Ovary (tissue), 3 donors: ENCODE results near the gene ARHGEF40.

Experiments used
- EP300 ChIP-seq: sonication (generic); formaldehyde crosslinking; IDR thresholded peaks from one replicate; pipeline ENCODE4 v1.6.1; 2017; ENCODE audit warnings: antibody characterized with exemption
- POLR2A ChIP-seq: fragments of 450-650 bp; IDR thresholded peaks from one replicate; pipeline ENCODE4 v1.6.1; 2017; ENCODE audit warnings: antibody characterized with exemption, mild to moderate bottlenecking, moderate library complexity
- TF ChIP-seq, protein P1 (sequence below), 3 donors: fragments of 450-650 bp in 2 of 3; fragments of 200-600 bp in 1 of 3; IDR thresholded peaks; one replicate each; pipeline versions ENCODE4 v1.5.1 to v1.8.0; 2016 to 2022; ENCODE audit warnings: antibody characterized with exemption in 3 of 3, mild to moderate bottlenecking in 1 of 3
- donor health status: DM: no; HTN: no; CAD: no.

- TF ChIP-seq, protein P1, sequence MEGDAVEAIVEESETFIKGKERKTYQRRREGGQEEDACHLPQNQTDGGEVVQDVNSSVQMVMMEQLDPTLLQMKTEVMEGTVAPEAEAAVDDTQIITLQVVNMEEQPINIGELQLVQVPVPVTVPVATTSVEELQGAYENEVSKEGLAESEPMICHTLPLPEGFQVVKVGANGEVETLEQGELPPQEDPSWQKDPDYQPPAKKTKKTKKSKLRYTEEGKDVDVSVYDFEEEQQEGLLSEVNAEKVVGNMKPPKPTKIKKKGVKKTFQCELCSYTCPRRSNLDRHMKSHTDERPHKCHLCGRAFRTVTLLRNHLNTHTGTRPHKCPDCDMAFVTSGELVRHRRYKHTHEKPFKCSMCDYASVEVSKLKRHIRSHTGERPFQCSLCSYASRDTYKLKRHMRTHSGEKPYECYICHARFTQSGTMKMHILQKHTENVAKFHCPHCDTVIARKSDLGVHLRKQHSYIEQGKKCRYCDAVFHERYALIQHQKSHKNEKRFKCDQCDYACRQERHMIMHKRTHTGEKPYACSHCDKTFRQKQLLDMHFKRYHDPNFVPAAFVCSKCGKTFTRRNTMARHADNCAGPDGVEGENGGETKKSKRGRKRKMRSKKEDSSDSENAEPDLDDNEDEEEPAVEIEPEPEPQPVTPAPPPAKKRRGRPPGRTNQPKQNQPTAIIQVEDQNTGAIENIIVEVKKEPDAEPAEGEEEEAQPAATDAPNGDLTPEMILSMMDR (IDR thresholded peaks at IDR 0.05): no peak
- TF ChIP-seq EP300: no peak
- TF ChIP-seq POLR2A: no peak
Measured at GRCh38 chr14:21024585-21025370, 45.3 kb upstream of the ARHGEF40 start, which contains the start of gene NDRG2.
